ENCODE data around the gene SLK.

Gene SLK

GRCh38 chr10:104034401-104035193 is 67.7 kb downstream of the SLK start:
- DNase-seq = no peak

DNA sequence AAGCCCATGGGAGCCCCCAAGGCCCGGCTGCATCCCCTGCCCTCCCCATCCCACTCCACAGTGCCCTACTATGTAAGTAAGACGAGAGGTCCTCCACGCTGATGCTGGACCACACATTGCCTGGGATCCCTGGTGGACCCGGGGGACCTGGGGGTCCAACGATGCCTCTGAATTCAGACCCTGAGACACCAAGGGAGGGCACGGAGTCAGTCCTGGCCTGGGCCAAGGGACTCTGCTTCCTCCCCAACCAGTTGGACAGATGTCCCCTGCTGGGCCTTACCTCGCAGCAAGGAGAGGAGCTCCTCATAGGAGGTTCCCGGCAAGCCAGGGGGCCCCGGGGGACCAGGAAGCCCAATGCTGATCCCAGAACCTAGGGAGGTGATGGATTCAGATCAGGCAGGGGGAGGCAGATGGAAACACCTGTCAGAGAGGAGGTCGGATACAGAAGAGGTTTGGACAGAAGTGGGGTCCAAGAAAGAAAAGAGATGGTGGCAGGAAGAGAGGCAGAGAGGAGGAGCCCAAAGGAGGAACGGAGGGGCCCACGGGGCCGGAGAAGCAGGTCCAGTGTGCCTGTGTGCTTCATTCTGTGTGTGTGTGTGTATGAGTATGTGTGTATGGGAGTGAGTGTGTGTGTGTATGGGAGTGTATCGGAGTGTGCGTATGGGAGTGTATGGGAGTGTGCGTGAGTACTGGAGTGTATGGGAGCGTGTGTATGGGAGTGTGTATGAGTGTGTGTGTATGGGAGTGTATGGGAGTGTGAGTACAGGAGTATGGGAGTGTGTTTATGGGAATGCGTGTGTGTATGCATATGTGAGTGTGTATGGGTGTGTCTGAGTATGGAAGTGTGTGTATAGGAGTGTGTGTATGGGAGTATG is 68.5 kb downstream of the SLK start:
- no peak for DNase-seq

DNA sequence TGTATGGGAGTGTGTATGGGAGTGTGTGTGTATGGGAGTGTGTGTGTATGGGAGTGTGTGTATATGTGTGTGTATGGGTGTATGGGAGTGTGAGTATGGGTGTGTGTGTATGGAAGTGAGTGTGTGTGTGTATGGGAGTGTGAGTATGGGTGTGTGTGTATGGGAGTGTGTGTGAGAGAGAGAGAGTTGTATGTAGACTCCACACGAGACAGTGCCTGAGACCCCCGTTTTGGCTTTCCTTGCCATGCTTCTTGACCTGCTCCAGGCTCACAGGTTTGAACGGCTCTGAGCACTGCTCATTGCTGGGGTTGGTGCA is 69.1 kb downstream of the SLK start:
- no peak for DNase-seq

- no peak for DNase-seq
Observed at GRCh38 chr10:104036518-104037260, 69.7 kb downstream of the SLK start.

DNA sequence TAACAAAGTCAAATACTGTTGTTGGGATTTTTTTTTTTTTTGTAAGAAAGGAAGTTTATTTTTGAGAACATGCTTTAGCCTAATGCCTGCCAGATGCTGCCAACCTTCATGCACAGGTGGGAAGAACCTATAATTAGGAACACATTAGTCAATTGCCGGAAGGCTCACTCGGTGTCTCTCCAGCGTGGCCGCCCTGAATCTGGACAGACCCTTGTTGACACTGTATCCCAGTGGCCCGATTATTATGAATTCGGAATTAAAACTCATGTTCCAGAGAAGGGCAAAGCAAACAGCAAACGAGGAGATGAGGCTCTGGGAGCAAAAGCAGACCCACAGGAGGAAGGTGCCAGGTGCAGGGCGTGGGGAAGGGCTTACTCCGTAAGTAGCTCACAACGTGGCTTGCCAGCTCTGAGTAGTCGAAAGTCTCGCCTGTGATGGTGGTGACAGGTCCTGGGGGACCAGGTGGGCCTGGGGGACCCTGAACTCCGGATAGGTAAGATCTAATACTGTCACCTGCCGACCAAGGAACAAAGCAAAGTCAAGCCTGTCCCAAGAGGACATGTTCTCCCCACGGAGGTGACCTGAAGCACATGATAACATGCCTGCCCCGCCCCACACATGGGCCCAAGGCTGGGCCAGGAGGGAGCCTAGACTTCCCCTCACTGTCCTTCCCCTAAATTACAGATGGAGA is 70.5 kb downstream of the SLK start:
- DNase-seq = no peak

DNA sequence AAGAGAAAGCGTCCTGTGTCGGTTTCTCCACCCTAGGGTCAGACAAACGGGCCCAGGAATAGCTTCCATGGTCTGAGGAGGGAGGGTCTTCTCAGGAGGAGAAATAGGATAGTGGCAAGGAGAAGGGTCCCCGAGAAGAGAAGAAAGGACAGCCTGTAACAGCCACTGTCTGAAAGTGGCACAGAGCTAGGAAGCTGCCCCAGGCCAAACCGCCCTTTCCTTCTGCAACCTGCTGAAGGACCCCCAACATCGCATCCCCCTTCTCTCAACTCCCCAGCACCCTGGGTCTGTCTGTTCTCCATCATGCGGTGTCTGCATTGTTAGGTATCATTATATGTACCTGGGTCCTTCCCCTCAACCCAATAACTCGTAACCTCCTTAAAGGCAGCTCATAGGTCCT is 71.6 kb downstream of the SLK start:
- DNase-seq = no peak

GRCh38 chr10:104038958-104039752 is 72.2 kb downstream of the SLK start:
- DNase-seq = no peak

DNA sequence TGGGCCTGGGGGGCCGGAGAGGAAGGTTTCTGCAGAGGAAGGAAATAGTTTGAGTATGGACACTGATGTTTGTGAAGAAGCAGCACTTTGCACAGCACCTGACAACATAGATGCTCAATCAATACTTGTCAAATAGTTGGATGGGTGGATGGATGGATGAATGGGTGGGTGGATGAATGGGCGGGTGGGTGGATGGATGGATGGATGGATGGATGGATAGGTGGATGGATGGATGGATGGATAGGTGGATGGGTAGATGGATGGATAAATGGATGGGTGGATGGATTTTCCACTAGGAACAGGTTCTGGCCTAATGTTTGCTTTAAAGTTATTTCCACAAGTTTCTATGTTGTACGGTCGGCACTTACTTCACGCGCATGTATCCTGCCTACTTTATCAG is 73.4 kb downstream of the SLK start:
- DNase-seq = no peak

DNA sequence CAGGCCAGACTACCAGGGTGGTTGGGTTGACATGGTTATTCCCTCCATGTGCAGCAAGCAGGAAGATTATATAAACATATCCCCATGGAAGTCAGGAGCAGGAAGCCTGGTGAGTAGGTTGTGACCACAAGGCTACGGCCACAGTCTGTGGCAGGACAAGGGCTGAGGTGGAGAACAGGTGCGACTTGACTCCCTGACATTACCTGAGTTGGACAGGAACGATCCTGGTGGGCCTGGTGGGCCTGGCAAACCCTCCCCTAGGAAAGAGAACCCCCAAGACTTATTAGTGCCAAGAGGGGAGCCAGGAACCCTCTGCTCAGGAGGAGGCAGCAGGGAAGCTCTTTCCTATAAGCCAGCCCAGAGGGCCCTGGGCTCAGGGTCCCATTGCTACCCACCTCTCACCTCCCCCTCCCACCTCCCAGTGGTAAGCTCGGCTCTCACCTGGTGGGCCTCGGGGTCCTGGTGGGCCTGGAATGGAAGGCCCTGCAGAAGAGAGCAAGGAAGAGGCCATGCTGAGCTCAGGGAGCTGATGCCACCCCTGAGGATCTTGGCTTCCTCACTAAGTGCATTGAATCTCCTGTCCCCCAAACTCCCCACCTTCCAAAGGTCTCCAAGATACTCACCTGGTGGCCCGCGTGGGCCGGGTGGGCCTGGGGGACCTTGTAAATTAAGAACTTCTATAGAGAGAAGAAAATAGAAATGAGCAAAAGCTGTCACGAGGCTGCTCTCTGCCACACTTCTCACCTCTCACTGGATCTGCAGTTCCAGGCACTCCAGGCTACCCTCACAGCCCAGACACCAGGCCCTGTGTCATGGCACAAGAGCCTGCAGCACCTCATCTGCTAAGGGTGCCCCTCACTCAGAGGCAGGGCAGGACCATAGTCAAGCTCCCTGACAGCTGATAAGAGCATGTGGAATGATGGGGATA is 74.2 kb downstream of the SLK start:
- no peak for DNase-seq

GRCh38 chr10:104041891-104042535 is 75.1 kb downstream of the SLK start:
- DNase-seq = no peak

- DNase-seq = no peak
Observed at GRCh38 chr10:104043185-104043830, 76.4 kb downstream of the SLK start.

- no peak for DNase-seq
Observed at GRCh38 chr10:104043854-104044253, 76.9 kb downstream of the SLK start.

GRCh38 chr10:104045151-104046089 is 78.5 kb downstream of the SLK start:
- peak; percentile 17 for DNase-seq

GRCh38 chr10:104046651-104047050 is 79.7 kb downstream of the SLK start:
- no peak for DNase-seq

- DNase-seq = no peak
Observed at GRCh38 chr10:104049504-104050250, 82.7 kb downstream of the SLK start.

DNA sequence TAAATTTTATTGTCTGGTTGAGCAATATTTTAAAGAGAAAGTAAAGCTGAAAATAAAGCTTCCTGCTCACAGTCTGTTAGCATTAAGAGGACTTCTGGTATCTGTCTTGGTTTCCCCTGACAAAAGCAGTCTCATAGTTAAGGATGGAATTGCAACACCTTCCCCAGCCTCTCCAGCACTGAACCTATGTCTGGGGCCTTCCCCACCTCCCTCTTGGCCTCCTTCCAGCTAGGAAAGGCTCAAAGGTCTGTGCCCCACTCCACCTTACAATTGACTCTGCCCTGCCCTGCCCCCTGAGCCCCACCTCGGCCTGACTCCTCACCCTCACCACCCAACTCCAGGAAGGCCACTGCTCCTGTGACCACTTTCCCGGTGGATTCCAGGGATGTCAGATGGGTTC is 85.5 kb downstream of the SLK start:
- DNase-seq = no peak

DNA sequence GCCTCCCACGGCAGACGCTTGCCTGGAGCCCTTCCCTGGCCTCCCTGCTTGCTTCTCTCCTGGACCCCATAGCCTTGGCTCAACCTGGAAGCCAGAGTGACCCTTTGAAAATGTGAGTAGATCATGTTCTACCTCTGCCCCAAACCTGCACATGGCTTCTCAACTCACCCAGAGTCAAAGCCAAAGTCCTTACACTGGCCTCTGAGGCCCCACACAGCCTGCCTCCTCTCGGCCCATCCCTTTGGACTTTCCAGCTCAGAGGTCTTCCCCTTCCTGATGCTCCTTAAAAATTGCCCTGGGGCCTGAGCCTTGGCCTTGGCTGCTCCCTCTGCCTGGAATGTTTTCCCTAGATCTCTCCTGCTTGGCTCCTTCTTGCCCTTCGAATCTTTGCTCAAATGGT is 86.3 kb downstream of the SLK start:
- DNase-seq = no peak

- no peak for DNase-seq
Observed at GRCh38 chr10:104054430-104054829, 87.5 kb downstream of the SLK start.

All from CD4-positive, alpha-beta T cell treated with Interleukin-17A for 4 hours (primary cell).